Sciatic nerve (tissue), 2 donors: Measurements from ENCODE around the gene AUTS2. TPM values are rescaled to one million over a fixed set of nuclear protein-coding genes. Genes with fewer than 3 reads are reported as not detected.

Experiments used
- ATAC-seq: fragments of 200-7000 bp; cut with Tn5 transposase; one replicate; pipeline ENCODE4 v1.9.1; 2020; ENCODE audit warnings: mild to moderate bottlenecking, moderate library complexity
- DNase-seq: peaks from one replicate; pipeline ENCODE4 v3.0.0-alpha.2; 2020; ENCODE audit warnings: low spot score
- intact Hi-C: fragments of 100-400 bp; cut with DNase I; formaldehyde crosslinking; loops from one replicate; pipeline ENCODE4 v1.14.2; 2022
- total RNA-seq: library from RNA; stranded (reverse); fragmentation: NEBNext Ultra II Directional; extraction: Animal tissue kit (Norgen Biotek cat#: 25700); gene quantifications from one replicate; pipeline ENCODE4 v1.2.1, GENCODE V29; 2021
- donor health status: DM: no; HTN: no; CAD: no.
- donor health status: DM: no; HTN: no; CAD: no.

Gene AUTS2
- total RNA-seq, 1 donor from 2014 or later = 129 TPM

- no peak for ATAC-seq
- DNase-seq = no peak
- intact Hi-C loops = no loop called here
Observed at GRCh38 chr7:69959789-69960499, 361.7 kb downstream of the AUTS2 start.

- intact Hi-C loops = no loop called here
- DNase-seq = no peak
- no peak for ATAC-seq
Observed at GRCh38 chr7:69961436-69961835, 363.2 kb downstream of the AUTS2 start.

- intact Hi-C loops = no loop called here
- DNase-seq = no peak
- no peak for ATAC-seq
Observed at GRCh38 chr7:69962186-69963065, 364.2 kb downstream of the AUTS2 start.

GRCh38 chr7:69963393-69963792, 365.1 kb downstream of the AUTS2 start:
- intact Hi-C loops = no loop called here
- ATAC-seq (no peak), DNase-seq (no peak)

GRCh38 chr7:69966766-69967591, 368.7 kb downstream of the AUTS2 start:
- ATAC-seq = peak; percentile 89

GRCh38 chr7:69967689-69968450, 369.6 kb downstream of the AUTS2 start:
- intact Hi-C loops = no loop called here
- DNase-seq (no peak), ATAC-seq (peak; percentile 72)

More at GRCh38 chr7:69966766-69967591, 368.7 kb downstream of the AUTS2 start:
- DNase-seq = peak; percentile 66
- intact Hi-C loops = no loop called here

GRCh38 chr7:69968969-69969556, 370.8 kb downstream of the AUTS2 start:
- no peak for DNase-seq
- intact Hi-C loops = no loop called here
- ATAC-seq = no peak

- DNase-seq (no peak), ATAC-seq (no peak)
- intact Hi-C loops = no loop called here
Observed at GRCh38 chr7:69981646-69982045, 383.4 kb downstream of the AUTS2 start.

- intact Hi-C loops = no loop called here
- ATAC-seq (peak; percentile 82), DNase-seq (no peak)
Observed at GRCh38 chr7:69982197-69982596, 383.9 kb downstream of the AUTS2 start.

- intact Hi-C loops = no loop called here
- DNase-seq (no peak), ATAC-seq (no peak)
Observed at GRCh38 chr7:69989551-69989950, 391.3 kb downstream of the AUTS2 start.

- DNase-seq = no peak
- peak; percentile 68 for ATAC-seq
- intact Hi-C loops = loop anchor here (5.0 kb wide), 1 partner anchor 819 kb away; no protein-coding TSS in a partner anchor
Observed at GRCh38 chr7:69992938-69993337, 394.7 kb downstream of the AUTS2 start.

- DNase-seq = no peak
- peak; percentile 32 for ATAC-seq
- intact Hi-C loops = loop anchor here (5.0 kb wide), 1 partner anchor 818 kb away; no protein-coding TSS in a partner anchor
Observed at GRCh38 chr7:69994218-69994617, 395.9 kb downstream of the AUTS2 start.

- ATAC-seq = no peak
- intact Hi-C loops = loop anchor here (5.0 kb wide), 1 partner anchor 817 kb away; no protein-coding TSS in a partner anchor
- DNase-seq = no peak
Observed at GRCh38 chr7:69994886-69995542, 396.7 kb downstream of the AUTS2 start.

- no peak for DNase-seq
- ATAC-seq = peak; percentile 31
- intact Hi-C loops = no loop called here
Observed at GRCh38 chr7:69996121-69996520, 397.8 kb downstream of the AUTS2 start.

GRCh38 chr7:70000737-70001348, 402.6 kb downstream of the AUTS2 start:
- DNase-seq = no peak
- intact Hi-C loops = no loop called here
- ATAC-seq = peak; percentile 20

- intact Hi-C loops = no loop called here
- DNase-seq (no peak), ATAC-seq (peak; percentile 20)
Observed at GRCh38 chr7:70005480-70005879, 407.2 kb downstream of the AUTS2 start.

GRCh38 chr7:70005891-70006260, 407.6 kb downstream of the AUTS2 start:
- intact Hi-C loops = no loop called here
- DNase-seq = no peak
- no peak for ATAC-seq
